ENCODE data around the gene CACNA1S. TPM values are rescaled to one million over a fixed set of nuclear protein-coding genes. Genes with fewer than 3 reads are reported as not detected.

Gene CACNA1S
- polyA plus RNA-seq (2012; ENCODE audit: insufficient read depth, insufficient read length, low read depth) = not detected

GRCh38 chr1:201112173-201112731, at the start of gene CACNA1S:
Gene CACNA1S, minus strand, starts transcription at chr1:201112426. Its CDS starts 87 bp downstream, at chr1:201112339.
- H3K4me1 ChIP-seq = no peaks in the 10 kb centered on the region
- no peaks in the 10 kb centered on the region for H3K36me3 ChIP-seq
- DNase-seq = no peak
- H3K9me3 ChIP-seq = no peaks in the 10 kb centered on the region
- no peak within 1 kb of the TSS for H3K4me3 ChIP-seq (ENCODE audit: low read depth, low read length)
- H3K27me3 ChIP-seq = peaks cover 14% of the 10 kb centered on the region
- TF ChIP-seq, protein P1, sequence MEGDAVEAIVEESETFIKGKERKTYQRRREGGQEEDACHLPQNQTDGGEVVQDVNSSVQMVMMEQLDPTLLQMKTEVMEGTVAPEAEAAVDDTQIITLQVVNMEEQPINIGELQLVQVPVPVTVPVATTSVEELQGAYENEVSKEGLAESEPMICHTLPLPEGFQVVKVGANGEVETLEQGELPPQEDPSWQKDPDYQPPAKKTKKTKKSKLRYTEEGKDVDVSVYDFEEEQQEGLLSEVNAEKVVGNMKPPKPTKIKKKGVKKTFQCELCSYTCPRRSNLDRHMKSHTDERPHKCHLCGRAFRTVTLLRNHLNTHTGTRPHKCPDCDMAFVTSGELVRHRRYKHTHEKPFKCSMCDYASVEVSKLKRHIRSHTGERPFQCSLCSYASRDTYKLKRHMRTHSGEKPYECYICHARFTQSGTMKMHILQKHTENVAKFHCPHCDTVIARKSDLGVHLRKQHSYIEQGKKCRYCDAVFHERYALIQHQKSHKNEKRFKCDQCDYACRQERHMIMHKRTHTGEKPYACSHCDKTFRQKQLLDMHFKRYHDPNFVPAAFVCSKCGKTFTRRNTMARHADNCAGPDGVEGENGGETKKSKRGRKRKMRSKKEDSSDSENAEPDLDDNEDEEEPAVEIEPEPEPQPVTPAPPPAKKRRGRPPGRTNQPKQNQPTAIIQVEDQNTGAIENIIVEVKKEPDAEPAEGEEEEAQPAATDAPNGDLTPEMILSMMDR (IDR thresholded peaks at IDR 0.05; ENCODE audit: low read depth, low read length) = no peak

GRCh38 chr1:201157949-201158348, 45.7 kb upstream of the CACNA1S start:
- H3K27me3 ChIP-seq = no peaks in the 10 kb centered on the region
- H3K36me3 ChIP-seq = no peaks in the 10 kb centered on the region
- H3K4me1 ChIP-seq = peaks cover 5% of the 10 kb centered on the region
- no peaks in the 10 kb centered on the region for H3K9me3 ChIP-seq
- no peak for DNase-seq
- no peak overlapping the region for H3K4me3 ChIP-seq (ENCODE audit: low read depth, low read length)
- TF ChIP-seq, protein P1 (IDR thresholded peaks at IDR 0.05; ENCODE audit: low read depth, low read length) = no peak

GRCh38 chr1:201156819-201157218, 44.6 kb upstream of the CACNA1S start:
- Histone ChIP-seq H3K27me3 (no peaks in the 10 kb centered on the region), H3K4me1 (peaks cover 5% of the 10 kb centered on the region), H3K4me3 (ENCODE audit: low read depth, low read length) (no peak overlapping the region), H3K9me3 (no peaks in the 10 kb centered on the region), H3K36me3 (0 out of 2 replicates have a peak, but pooled peaks cover 3% of the 10 kb centered on the region)
- TF ChIP-seq, protein P1 (IDR thresholded peaks at IDR 0.05; ENCODE audit: low read depth, low read length) = no peak
- no peak for DNase-seq

DNA sequence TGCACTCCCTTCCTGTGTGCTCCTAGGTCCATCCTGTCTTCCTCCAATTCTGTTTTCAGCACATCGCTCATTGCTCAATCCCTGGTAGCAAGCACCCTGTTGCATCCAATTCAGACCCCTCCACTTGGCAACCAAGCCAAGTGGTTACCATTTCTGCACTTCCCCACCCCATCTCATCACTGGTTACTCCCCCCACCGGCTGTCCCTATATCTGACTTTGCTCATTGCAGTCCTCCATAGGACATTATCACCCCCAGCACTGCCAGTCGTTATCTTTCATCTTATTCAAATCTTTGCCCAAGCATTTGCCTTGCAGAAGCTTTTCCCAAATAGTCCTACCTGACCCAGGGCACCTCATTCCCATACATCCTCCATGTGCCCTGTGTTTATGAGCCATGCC, 44.1 kb upstream of the CACNA1S start:
- Histone ChIP-seq H3K9me3 (no peaks in the 10 kb centered on the region), H3K36me3 (0 out of 2 replicates have a peak, but pooled peaks cover 8% of the 10 kb centered on the region), H3K4me1 (peaks cover 5% of the 10 kb centered on the region), H3K27me3 (no peaks in the 10 kb centered on the region), H3K4me3 (ENCODE audit: low read depth, low read length) (no peak overlapping the region)
- no peak for DNase-seq
- TF ChIP-seq, protein P1 (IDR thresholded peaks at IDR 0.05; ENCODE audit: low read depth, low read length) = no peak

GRCh38 chr1:201155354-201155753, 43.1 kb upstream of the CACNA1S start:
- TF ChIP-seq, protein P1 (IDR thresholded peaks at IDR 0.05; ENCODE audit: low read depth, low read length) = no peak
- no peak for DNase-seq
- H3K4me3 ChIP-seq (ENCODE audit: low read depth, low read length) = no peak overlapping the region
- 0 out of 2 replicates have a peak, but pooled peaks cover 11% of the 10 kb centered on the region for H3K36me3 ChIP-seq
- no peaks in the 10 kb centered on the region for H3K27me3 ChIP-seq
- no peaks in the 10 kb centered on the region for H3K9me3 ChIP-seq
- peaks cover 5% of the 10 kb centered on the region for H3K4me1 ChIP-seq

GRCh38 chr1:201154389-201155165, 42.4 kb upstream of the CACNA1S start, which contains the start of gene TMEM9:
Gene TMEM9, minus strand, starts transcription at chr1:201154474. Its CDS starts 551 bp downstream, at chr1:201153923.
- Histone ChIP-seq H3K4me1 (peaks cover 5% of the 10 kb centered on the region), H3K4me3 (ENCODE audit: low read depth, low read length) (peak within 1 kb of the TSS; percentile 90), H3K9me3 (no peaks in the 10 kb centered on the region), H3K36me3 (0 out of 2 replicates have a peak, but pooled peaks cover 11% of the 10 kb centered on the region), H3K27me3 (no peaks in the 10 kb centered on the region)
- DNase-seq = peak; percentile 99
- TF ChIP-seq, protein P1 (IDR thresholded peaks at IDR 0.05; ENCODE audit: low read depth, low read length) = no peak

All from BE2C (cell line).